SKM-1 (cell line): ENCODE data around the gene RGS3.
"Not testable (repeated sequence)": the region's sequence is repeated elsewhere in the genome, so short reads cannot be mapped to it uniquely, and the experiment has no call there.

Source experiments
- DNase-seq: peaks from one replicate; lab custom pipeline; 2025; ENCODE audit not compliant: unreplicated experiment; lab: John Stamatoyannopoulos, UW

Gene RGS3

GRCh38 chr9:113631137-113631765, 167.7 kb downstream of the RGS3 start:
- DNase-seq = no peak

- no peak for DNase-seq
Measured at GRCh38 chr9:113631871-113632665, 168.5 kb downstream of the RGS3 start.

DNA sequence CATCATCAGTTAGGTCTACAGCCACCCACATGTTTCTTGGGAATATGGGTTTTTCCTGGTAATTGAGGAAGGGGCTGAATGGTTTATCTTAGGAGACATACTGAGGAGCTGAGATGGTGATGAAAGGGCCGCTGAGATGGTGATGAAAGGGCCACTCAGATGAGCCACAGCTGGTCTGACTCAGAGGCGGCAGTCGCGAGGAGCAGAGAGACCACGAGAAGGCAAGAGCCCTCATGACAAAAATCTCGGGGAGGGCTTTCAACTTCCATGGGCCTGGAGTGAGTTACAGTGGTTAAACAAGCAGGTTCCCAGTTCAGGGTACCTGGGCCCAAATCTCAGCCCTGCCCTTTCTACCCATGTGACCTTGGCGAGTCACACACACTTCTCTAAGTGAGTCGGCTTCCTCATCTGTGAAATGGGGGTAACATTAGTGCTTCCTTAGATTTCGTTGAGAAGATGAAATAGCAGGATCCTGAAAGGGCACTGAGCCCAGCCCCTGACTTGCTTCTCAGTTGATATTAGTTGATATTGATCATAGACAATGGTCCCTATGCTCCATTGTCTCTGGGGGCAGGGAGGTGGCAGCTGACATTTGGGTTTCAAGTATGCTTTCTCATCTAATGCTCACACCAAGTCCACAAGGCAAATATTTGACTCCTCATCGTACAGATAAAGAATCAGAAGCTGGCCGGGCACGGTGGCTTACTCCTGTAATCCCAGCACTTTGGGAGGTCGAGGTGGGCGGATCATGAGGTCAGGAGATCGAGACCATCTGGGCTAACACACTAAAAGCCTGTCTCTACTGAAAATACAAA, 169.5 kb downstream of the RGS3 start:
- DNase-seq = no peak

GRCh38 chr9:113633782-113634595, 170.5 kb downstream of the RGS3 start:
- no peak for DNase-seq

DNA sequence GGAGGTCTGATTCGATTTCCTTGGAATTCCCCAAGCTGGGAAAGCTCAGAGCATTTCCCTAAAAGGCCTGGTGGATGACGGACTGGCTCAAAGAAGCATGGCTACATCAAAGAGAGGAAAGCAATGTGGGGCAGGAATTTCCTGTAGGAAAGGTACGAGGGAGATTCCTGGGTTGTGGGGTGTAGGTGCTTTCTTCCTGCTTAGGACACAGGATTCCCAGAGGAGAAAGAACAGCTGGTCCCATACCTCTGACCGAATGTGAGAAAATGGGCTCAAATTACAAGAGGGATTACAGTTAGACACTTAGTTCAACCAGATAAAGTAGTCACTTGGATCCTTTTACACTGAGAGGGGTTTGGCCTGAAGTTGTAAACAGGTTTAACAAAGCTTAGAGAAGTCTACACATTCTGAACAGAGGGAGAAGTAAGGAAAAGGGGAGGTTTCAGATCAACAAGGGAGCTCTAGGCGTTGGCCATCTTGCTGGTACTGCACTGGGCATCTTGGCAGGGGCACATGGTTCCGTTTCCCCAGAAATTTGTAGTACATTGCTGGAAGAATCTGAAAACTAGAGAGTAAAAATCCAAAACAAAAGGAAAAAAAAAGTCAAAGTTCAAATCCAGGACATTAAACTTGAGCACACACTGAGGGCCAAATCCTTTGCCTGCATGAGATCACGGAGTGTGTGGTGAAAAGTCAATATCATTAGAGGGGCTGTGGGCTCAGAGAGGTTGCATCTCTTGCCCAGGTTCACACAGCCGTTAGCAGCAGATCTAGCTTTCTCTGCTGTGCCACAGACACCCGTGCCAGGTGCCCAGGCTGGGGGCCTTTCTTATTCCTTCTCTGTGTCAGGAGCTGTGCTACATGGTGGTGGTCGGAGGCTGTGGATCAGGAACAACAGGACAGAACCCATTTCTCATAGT, 171.3 kb downstream of the RGS3 start:
- no peak for DNase-seq

DNA sequence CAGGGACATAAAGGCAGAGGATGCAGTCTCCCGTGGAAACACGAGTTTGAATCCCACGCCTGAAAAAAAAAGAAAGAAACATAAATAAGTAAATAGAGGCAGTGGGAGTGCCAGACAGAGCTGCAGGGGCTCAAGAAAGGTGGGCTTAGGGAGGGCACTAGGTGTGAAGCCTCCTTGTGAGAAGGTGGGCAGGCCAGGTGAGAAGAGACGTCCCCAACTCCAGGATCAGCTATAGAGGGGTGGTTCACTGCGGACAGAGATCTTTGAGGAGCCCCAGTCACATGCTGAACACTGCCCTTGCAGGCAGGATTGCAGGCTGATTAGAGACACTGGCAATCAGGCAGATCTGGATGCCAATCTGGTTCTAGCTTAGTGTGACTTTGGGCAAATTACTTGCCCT, 172.1 kb downstream of the RGS3 start:
- DNase-seq = no peak

DNA sequence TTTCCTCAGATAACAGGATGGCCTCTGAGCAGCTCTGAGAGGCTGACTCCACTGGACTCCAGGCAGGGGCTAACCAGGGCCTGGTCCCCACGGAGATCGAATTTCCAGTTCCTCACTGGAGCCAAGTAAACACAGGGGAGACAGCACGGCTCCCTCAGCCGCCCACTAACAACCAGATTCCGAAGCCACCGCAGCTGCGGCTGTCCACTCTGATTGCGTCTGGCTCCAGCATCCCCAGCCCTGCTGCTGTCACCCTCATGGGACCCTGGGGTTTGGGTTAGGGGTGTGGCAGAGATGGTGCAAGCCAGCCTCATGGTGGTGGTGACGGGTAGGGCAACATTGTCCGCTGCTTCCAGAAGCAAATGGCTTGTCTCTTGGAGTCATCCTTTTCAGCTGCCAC, 172.6 kb downstream of the RGS3 start:
- no peak for DNase-seq

DNA sequence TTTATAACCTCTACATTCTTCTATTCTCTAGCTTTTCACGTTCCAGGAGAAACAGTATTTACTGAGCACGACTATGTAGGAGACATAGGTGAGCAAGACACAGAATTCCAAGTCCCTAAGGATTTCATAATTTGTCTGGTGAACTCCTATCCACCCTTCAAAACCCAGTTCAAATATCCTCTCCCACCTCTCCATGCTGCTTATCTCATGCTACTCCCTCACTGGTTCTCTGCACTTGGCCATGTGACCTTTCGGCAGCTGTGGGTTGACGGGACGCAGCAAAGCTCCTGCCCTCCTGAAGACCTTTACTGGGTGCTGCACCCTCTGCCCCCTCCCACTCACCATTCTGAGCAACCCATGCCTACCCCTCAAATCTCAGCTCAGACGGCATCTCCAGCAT, 173.2 kb downstream of the RGS3 start:
- no peak for DNase-seq

DNA sequence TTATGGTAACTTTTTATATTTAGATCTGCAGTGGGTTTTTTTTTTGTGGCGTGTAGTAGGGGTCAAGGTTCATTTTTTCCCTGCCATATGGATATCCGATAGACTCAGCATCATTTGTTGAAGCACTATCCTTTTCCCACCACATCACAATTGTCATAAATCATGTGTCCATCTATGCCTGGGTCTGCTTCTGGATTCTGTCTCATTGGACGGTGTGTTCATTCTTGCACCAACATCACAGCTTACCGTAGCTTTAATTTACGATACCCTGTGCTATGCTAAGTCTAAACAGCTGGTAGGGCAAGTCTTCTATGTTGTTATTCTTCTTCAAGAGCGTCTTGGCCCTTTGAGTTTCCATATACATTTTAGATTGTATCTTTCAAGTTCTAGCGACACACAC, 175.0 kb downstream of the RGS3 start:
- DNase-seq = no peak

- no peak for DNase-seq
Measured at GRCh38 chr9:113638897-113639296, 175.4 kb downstream of the RGS3 start.

- DNase-seq = not testable (repeated sequence)
Measured at GRCh38 chr9:113639411-113639970, 176.0 kb downstream of the RGS3 start.

DNA sequence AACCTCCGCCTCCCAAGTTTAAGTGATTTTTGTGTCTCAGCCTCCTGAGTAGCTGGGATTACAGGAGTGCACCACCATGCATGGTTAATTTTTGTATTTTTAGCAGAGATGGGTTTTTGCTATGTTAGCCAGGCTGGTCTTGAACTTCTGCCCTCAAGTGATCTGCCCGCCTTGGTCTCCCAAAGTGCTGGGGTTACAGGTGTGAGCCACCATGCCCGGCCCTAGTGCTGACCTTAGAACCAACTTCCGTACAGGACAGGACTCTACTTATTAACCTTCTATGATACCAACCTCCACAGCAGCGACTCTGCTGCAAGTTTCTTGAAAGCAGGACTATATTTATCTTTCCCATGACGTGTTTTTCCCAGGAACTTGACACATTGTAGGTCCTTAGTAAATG, 176.9 kb downstream of the RGS3 start:
- no peak for DNase-seq

GRCh38 chr9:113641100-113641885, 177.8 kb downstream of the RGS3 start:
- DNase-seq = no peak

DNA sequence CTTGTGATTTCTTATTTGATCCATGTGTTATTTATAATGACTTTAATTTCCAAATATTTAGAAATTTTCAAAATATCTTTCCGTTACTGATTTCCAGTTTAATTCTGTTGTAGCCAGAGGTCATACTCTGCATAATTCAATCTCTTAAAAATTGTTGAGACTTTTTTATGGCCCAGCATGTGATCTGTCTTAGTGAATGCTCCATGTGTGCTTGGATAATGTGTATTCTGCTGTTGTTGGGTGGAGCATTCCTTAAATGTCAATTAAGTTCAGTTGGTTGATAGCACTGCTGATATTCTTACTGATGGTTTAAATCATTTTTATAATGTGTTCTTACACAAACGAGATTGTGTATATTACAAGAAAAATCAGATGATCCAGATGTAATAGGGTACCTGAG, 180.8 kb downstream of the RGS3 start:
- DNase-seq = no peak

DNA sequence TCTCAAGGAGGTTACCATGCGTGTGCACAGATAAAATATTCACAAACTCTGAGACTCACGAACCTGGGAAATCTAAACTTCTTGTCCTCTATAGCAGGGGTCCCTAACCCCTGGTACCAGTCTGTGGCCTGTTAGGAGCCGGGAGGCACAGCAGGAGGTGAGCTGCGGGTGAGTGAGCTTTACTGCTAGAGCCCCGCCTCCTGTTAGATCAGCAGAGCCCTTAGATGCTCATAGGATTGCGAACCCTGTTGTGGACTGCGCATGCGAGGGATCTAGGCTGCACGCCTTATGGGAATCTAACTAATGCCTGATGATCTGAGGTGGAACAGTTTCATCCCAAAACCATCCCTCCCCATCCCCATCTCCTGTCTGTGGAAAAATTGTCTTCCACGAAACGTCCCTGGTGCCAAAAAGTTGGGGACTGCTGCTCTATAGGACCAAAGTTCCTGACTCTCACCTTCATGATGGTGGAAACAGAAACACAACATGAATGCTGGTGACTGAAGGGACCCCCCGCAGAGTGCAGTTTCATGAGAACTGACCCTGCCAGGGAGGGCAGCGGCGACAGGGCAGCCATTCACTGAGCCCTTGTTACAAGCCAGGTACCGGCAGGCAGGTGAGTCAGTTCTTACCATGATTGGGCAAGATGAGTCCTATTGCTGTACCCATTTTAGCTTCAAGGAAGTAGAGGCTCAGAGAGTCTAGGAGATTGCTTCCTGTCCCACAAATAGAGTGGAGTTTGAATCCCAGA, 181.9 kb downstream of the RGS3 start:
- DNase-seq = no peak

DNA sequence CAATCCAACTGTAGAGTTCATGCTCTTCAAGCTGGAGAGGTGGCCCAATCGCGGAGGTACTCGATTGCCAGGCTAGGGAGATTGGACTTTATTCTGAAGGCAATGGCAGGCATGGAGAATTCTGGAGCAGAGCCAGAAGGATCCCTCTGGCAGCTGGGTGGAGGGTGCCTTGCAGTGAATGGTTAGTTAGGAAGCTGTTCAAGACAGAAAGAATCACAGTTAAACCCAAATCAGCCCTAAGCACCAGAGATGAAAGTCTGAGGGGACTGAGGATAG, 182.4 kb downstream of the RGS3 start:
- no peak for DNase-seq

DNA sequence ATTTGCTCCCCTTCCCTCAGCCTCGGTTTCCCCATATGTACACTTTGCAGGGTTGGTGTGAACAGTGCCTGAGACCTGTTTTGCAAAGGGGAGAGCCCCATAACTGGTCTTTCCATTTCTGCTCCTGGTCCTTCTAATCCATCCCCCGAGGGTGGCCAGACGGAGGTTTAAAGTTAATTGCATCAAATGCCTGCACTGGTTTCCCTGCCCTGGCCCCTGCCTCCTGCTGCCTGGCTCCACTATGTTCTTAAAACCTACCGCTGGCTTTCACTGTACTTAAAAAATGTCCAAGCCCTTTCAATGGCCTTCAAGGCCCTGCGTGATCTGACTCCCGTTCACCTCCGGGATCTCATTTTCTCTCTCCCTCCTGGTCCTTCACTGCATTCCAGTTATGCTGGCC, 183.0 kb downstream of the RGS3 start:
- no peak for DNase-seq
